ENCODE results near the gene ZNF474.

DNA sequence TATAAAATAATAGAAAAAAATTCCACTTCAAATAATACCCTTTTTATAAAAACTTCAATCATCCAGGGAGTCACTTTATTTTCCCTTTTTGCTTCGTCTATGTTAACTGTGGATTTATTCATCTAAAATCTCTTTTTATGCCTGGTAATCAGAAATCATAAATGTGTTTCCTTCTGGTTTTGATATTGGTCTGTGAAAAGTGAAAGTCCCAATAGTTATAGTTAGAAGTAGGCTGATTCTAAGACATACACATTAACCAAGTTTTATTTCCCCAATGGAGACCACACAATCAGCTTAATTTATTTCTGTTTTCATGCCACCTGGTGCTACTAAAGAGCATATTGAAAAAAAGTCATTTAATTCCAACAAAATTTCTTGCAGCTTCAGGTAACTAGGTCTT, 45.7 kb downstream of the ZNF474 start:
- TF ChIP-seq POLR2AphosphoS5 (IDR thresholded peaks at IDR 0.05) (no peak), CTCF (IDR thresholded peaks at IDR 0.05) (no peak)
